ENCODE data around the gene ORC2.
"Not testable (repeated sequence)": the region's sequence is repeated elsewhere in the genome, so short reads cannot be mapped to it uniquely, and the experiment has no call there.

The ORC2 gene

GRCh38 chr2:200930947-200931626 lies 32.4 kb downstream of the ORC2 start:
- DNase-seq = no peak

GRCh38 chr2:200929334-200930249 lies 33.9 kb downstream of the ORC2 start:
- DNase-seq = no peak

- DNase-seq = no peak
Measured at GRCh38 chr2:200922439-200922838, 41.0 kb downstream of the ORC2 start.

GRCh38 chr2:200913654-200914053 lies 49.8 kb downstream of the ORC2 start:
- no peak for DNase-seq

GRCh38 chr2:200909958-200910357 lies 53.5 kb downstream of the ORC2 start:
- DNase-seq = no peak

GRCh38 chr2:200905618-200906296 lies 57.7 kb downstream of the ORC2 start:
- DNase-seq = peak; percentile 20

- peak; percentile 47 for DNase-seq
Measured at GRCh38 chr2:200901459-200902072, 61.9 kb downstream of the ORC2 start.

- no peak for DNase-seq
Measured at GRCh38 chr2:200899482-200899881, 64.0 kb downstream of the ORC2 start.

- peak; percentile 97 for DNase-seq
Measured at GRCh38 chr2:200888704-200889625, 74.5 kb downstream of the ORC2 start, which contains the start of the genes NIF3L1 and PPIL3. NIF3L1 (plus strand) TSS chr2:200889371; CDS start chr2:200891944, 2,573 bp downstream. PPIL3 (minus strand) TSS chr2:200889077; CDS start chr2:200887615, 1,462 bp downstream.

GRCh38 chr2:200881715-200882249 lies 81.7 kb downstream of the ORC2 start:
- DNase-seq = not testable (repeated sequence)

GRCh38 chr2:200878289-200878880 lies 85.1 kb downstream of the ORC2 start:
- no peak for DNase-seq

- no peak for DNase-seq
Measured at GRCh38 chr2:200877443-200877842, 86.0 kb downstream of the ORC2 start.

GRCh38 chr2:200873560-200873959 lies 89.9 kb downstream of the ORC2 start:
- no peak for DNase-seq

- no peak for DNase-seq
Measured at GRCh38 chr2:200871151-200871550, 92.3 kb downstream of the ORC2 start.

- DNase-seq = no peak
Measured at GRCh38 chr2:200869014-200869413, 94.4 kb downstream of the ORC2 start.

- DNase-seq = peak; percentile 80
Measured at GRCh38 chr2:200864176-200865034, 99.1 kb downstream of the ORC2 start, which contains the start of gene CLK1. CLK1 (minus strand) TSS chr2:200864658; CDS start chr2:200861862, 2,796 bp downstream.

- peak; percentile 61 for DNase-seq
Measured at GRCh38 chr2:200863782-200864175, 99.7 kb downstream of the ORC2 start.

- DNase-seq = peak; percentile 33
Measured at GRCh38 chr2:200862532-200863000, 100.9 kb downstream of the ORC2 start.

GRCh38 chr2:200861617-200862155 lies 101.8 kb downstream of the ORC2 start:
- DNase-seq = no peak
